CD8-positive, alpha-beta memory T cell (primary cell): ENCODE data around the gene BPIFB2. TPM values are rescaled to one million over a fixed set of nuclear protein-coding genes. Genes with fewer than 3 reads are reported as not detected.

Experiments
- CTCF ChIA-PET: fragments of 350-600 bp; sonication (Branson Sonifier 250); formaldehyde crosslinking; loops from one replicate; lab custom pipeline; 2021; ENCODE audit warnings: antibody characterized with exemption; lab: Charles Lee
- POLR2A ChIA-PET: fragments of 350-600 bp; sonication (Branson Sonifier 250); formaldehyde crosslinking; loops from one replicate; lab custom pipeline; 2021; ENCODE audit warnings: antibody characterized with exemption; lab: Charles Lee
- DNase-seq, 5 donors: peaks; one replicate each; pipeline versions ENCODE4 v3.0.0 to v3.0.0-alpha.2; 2020 to 2022; ENCODE audit warnings: mixed read lengths in 1 of 5
- H3K27ac ChIP-seq: one replicate; pipeline ENCODE4 v1.7.0; 2013; ENCODE audit warnings: low read depth, mild to moderate bottlenecking, low read length, moderate library complexity
- H3K27me3 ChIP-seq: 2 replicates; pipeline ENCODE4 v1.7.0; 2013; ENCODE audit warnings: low read length, mild to moderate bottlenecking; ENCODE audit not compliant: insufficient read depth, poor library complexity, severe bottlenecking
- H3K36me3 ChIP-seq: 2 replicates; pipeline ENCODE4 v1.7.0; 2013; ENCODE audit warnings: mild to moderate bottlenecking, low read length, moderate library complexity; ENCODE audit not compliant: insufficient read depth
- H3K4me1 ChIP-seq: 2 replicates; pipeline ENCODE4 v1.7.0; 2013; ENCODE audit warnings: mild to moderate bottlenecking, low read length, moderate library complexity; ENCODE audit not compliant: insufficient read depth
- H3K4me3 ChIP-seq: 2 replicates; pipeline ENCODE4 v1.7.0; 2013; ENCODE audit warnings: mild to moderate bottlenecking, low read length
- H3K9me3 ChIP-seq: 2 replicates; pipeline ENCODE4 v1.7.0; 2013; ENCODE audit warnings: mild to moderate bottlenecking, low read length
- H3K27ac Mint-ChIP-seq, 8 donors: one replicate each; pipeline ENCODE4 v1.8.0; 2020 to 2021; ENCODE audit warnings: mixed read lengths in 8 of 8, mild to moderate bottlenecking in 6 of 8, inconsistent platforms in 3 of 8, moderate library complexity in 3 of 8
- H3K27me3 Mint-ChIP-seq, 2 donors: one replicate each; pipeline ENCODE4 v1.8.0; 2020 to 2021; ENCODE audit warnings: mixed read lengths in 2 of 2, mild to moderate bottlenecking in 1 of 2, moderate library complexity in 1 of 2
- H3K36me3 Mint-ChIP-seq, 3 donors: one replicate each; pipeline ENCODE4 v1.8.0; 2020 to 2021; ENCODE audit warnings: mixed read lengths in 3 of 3, inconsistent platforms in 1 of 3, mild to moderate bottlenecking in 1 of 3
- H3K4me1 Mint-ChIP-seq, 3 donors: one replicate each; pipeline ENCODE4 v1.8.0; 2020 to 2021; ENCODE audit warnings: mixed read lengths in 3 of 3, inconsistent platforms in 1 of 3, mild to moderate bottlenecking in 1 of 3
- H3K4me3 Mint-ChIP-seq, 7 donors: one replicate each; pipeline ENCODE4 v1.8.0; 2020 to 2021; ENCODE audit warnings: mixed read lengths in 7 of 7, mild to moderate bottlenecking in 6 of 7, moderate library complexity in 4 of 7, inconsistent platforms in 2 of 7
- H3K9me3 Mint-ChIP-seq, 5 donors: one replicate each; pipeline ENCODE4 v1.8.0; 2020 to 2022; ENCODE audit warnings: mixed read lengths in 5 of 5, mild to moderate bottlenecking in 3 of 5, moderate library complexity in 2 of 5, inconsistent platforms in 1 of 5
- polyA plus RNA-seq: library from polyadenylated mRNA; unstranded; fragments of 300-500 nt; fragmentation: Illumina TruSeq; gene quantifications from one replicate; pipeline ENCODE4 v1.2.3, GENCODE V29; 2021
- total RNA-seq, 2 experiments: library from RNA; stranded (reverse); gene quantifications; one replicate each; pipeline ENCODE4 v1.2.3, GENCODE V29; 2021

Gene BPIFB2
- total and polyA plus RNA-seq, 3 experiments from 2014 or later = not detected

GRCh38 chr20:33022289-33022688 is 14.8 kb downstream of the BPIFB2 start:
- Mint-ChIP-seq H3K27ac (no peak overlapping the region), H3K9me3 (no peaks in the 10 kb centered on the region), H3K27me3 (no peaks in the 10 kb centered on the region), H3K4me3 (no peak overlapping the region), H3K4me1 (no peaks in the 10 kb centered on the region), H3K36me3 (no peaks in the 10 kb centered on the region)
- Histone ChIP-seq H3K4me3 (no peak overlapping the region), H3K27ac (no peak overlapping the region), H3K9me3 (no peaks in the 10 kb centered on the region), H3K36me3 (no peaks in the 10 kb centered on the region), H3K4me1 (no peaks in the 10 kb centered on the region), H3K27me3 (no peaks in the 10 kb centered on the region)
- DNase-seq = no peak
- ChIA-PET CTCF (no interaction called here), POLR2A (no interaction called here)

- H3K4me1 Mint-ChIP-seq = no peaks in the 10 kb centered on the region
- H3K9me3 Mint-ChIP-seq = no peaks in the 10 kb centered on the region
- no peaks in the 10 kb centered on the region for H3K27me3 Mint-ChIP-seq
- CTCF ChIA-PET = no interaction called here
- no peak for DNase-seq
- no peak overlapping the region for H3K27ac Mint-ChIP-seq
- POLR2A ChIA-PET = no interaction called here
- no peaks in the 10 kb centered on the region for H3K36me3 ChIP-seq
- H3K36me3 Mint-ChIP-seq = no peaks in the 10 kb centered on the region
- no peaks in the 10 kb centered on the region for H3K27me3 ChIP-seq
- H3K4me3 ChIP-seq = no peak overlapping the region
- H3K4me3 Mint-ChIP-seq = no peak overlapping the region
- H3K4me1 ChIP-seq = no peaks in the 10 kb centered on the region
- H3K9me3 ChIP-seq = no peaks in the 10 kb centered on the region
- H3K27ac ChIP-seq = no peak overlapping the region
Observed at GRCh38 chr20:33022694-33023438, 15.4 kb downstream of the BPIFB2 start.

DNA sequence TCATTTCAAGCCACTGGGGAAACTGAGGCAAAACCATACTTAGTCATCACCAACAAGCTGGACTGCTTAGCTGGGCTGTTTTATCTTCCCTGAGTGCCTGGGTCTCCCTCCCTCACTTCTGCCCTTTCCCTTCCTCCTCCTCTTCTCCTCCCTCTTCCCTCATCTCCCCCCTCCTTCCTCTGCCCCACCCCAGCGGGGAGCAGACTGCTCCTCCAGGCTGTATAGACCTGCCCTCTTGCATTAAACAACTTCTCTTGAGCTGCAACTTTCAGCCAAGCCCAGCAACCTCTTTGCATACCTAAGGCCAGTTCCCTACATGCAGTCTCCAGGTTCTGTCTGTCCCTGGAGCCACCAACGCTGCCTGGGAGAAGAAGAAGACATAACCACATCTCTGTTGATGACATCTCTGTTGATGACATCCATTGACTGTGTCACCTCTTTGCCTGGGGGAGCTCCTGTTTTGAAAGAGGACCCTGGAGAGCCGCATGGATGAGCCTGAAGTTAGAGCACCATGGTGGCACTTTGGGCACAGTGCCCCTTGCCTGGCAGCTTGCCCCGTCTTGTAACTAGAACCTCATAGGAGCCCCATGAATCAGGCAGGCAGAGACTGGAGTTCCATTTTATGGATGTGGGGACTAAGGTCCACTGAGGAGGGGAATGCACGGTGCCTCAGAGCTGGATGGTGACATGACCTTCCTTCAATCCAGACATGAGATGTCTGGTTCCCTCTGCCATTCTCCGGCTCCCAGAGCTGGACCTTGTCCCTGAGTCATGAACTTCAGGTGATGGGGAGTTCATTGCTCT is 16.1 kb downstream of the BPIFB2 start:
- H3K4me1 Mint-ChIP-seq = no peaks in the 10 kb centered on the region
- POLR2A ChIA-PET = no interaction called here
- no peak for DNase-seq

DNA sequence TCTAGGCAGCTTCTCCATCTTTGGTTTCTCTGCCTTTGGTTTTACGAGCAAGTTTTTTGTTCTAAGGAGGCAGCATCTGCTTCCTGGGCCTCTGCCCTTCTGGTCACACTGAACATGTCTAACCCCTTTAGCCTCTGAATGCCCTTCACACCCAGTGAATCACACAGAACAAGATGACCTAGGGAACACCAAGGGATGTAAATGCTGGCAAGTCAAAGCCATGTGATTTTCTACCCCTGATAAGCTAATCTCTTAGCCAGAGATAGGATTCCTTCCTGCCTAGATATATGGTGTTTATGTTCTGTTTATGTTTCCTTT is 16.7 kb downstream of the BPIFB2 start:
- CTCF ChIA-PET = no interaction called here
- H3K4me3 Mint-ChIP-seq = no peak overlapping the region

More for the DNA sequence above, 16.1 kb downstream of the BPIFB2 start:
- no peak overlapping the region for H3K27ac Mint-ChIP-seq
- no peaks in the 10 kb centered on the region for H3K36me3 Mint-ChIP-seq
- no peaks in the 10 kb centered on the region for H3K27me3 Mint-ChIP-seq
- Histone ChIP-seq H3K36me3 (no peaks in the 10 kb centered on the region), H3K27ac (no peak overlapping the region), H3K4me1 (no peaks in the 10 kb centered on the region), H3K4me3 (no peak overlapping the region), H3K27me3 (no peaks in the 10 kb centered on the region), H3K9me3 (no peaks in the 10 kb centered on the region)
- H3K4me3 Mint-ChIP-seq = no peak overlapping the region
- no peaks in the 10 kb centered on the region for H3K9me3 Mint-ChIP-seq
- CTCF ChIA-PET = no interaction called here

DNA sequence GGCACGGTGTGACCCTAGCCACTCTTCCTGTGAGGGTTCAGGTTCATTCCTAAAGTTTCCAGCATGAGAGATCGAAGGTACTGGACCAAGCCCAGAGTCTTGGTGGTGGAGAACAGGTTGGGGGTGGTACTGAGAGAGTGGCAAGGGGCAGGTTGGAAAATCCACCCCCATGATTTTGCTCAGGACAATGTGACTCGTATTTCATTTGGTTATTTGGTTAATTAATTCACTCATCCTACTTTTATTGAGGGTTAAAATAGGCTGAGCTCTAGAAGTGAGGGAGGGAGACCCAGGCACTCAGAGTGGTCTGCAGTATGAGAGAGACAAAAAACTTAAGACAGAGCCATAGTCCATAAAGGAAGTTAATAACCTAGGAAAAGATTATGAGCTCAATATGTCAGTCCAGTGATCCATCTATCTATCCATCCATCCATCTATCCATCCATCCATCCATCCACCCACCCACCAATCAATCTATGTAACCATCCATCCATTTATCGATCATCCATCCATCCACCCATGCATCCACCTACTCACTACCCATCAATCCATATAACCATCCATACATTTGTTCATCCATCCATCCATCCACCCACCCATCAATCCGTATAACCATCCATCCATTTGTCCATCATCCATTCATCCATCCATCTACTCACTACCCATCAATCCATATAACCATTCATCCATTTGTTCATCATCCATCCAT is 17.3 kb downstream of the BPIFB2 start:
- Mint-ChIP-seq H3K4me3 (no peak overlapping the region), H3K27ac (no peak overlapping the region), H3K4me1 (no peaks in the 10 kb centered on the region), H3K9me3 (no peaks in the 10 kb centered on the region), H3K27me3 (no peaks in the 10 kb centered on the region), H3K36me3 (no peaks in the 10 kb centered on the region)
- no peaks in the 10 kb centered on the region for H3K9me3 ChIP-seq
- H3K4me1 ChIP-seq = no peaks in the 10 kb centered on the region
- H3K4me3 ChIP-seq = no peak overlapping the region
- no peak for DNase-seq
- H3K36me3 ChIP-seq = no peaks in the 10 kb centered on the region
- H3K27ac ChIP-seq = no peak overlapping the region
- CTCF ChIA-PET = no interaction called here
- H3K27me3 ChIP-seq = no peaks in the 10 kb centered on the region
- POLR2A ChIA-PET = no interaction called here

More for the DNA sequence above, 16.7 kb downstream of the BPIFB2 start:
- Mint-ChIP-seq H3K27me3 (no peaks in the 10 kb centered on the region), H3K9me3 (no peaks in the 10 kb centered on the region), H3K27ac (no peak overlapping the region), H3K4me1 (no peaks in the 10 kb centered on the region), H3K36me3 (no peaks in the 10 kb centered on the region)
- H3K4me3 ChIP-seq = no peak overlapping the region
- H3K4me1 ChIP-seq = no peaks in the 10 kb centered on the region
- no peak overlapping the region for H3K27ac ChIP-seq
- POLR2A ChIA-PET = no interaction called here
- no peaks in the 10 kb centered on the region for H3K27me3 ChIP-seq
- H3K36me3 ChIP-seq = no peaks in the 10 kb centered on the region
- DNase-seq = no peak
- H3K9me3 ChIP-seq = no peaks in the 10 kb centered on the region

- H3K27me3 ChIP-seq = no peaks in the 10 kb centered on the region
- POLR2A ChIA-PET = no interaction called here
- no peaks in the 10 kb centered on the region for H3K4me1 Mint-ChIP-seq
- H3K27ac ChIP-seq = no peak overlapping the region
- H3K27me3 Mint-ChIP-seq = no peaks in the 10 kb centered on the region
- CTCF ChIA-PET = no interaction called here
- no peaks in the 10 kb centered on the region for H3K36me3 ChIP-seq
- no peaks in the 10 kb centered on the region for H3K4me1 ChIP-seq
- no peak for DNase-seq
- H3K9me3 ChIP-seq = no peaks in the 10 kb centered on the region
- H3K9me3 Mint-ChIP-seq = no peaks in the 10 kb centered on the region
- H3K27ac Mint-ChIP-seq = no peak overlapping the region
- no peak overlapping the region for H3K4me3 ChIP-seq
- H3K4me3 Mint-ChIP-seq = no peak overlapping the region
- H3K36me3 Mint-ChIP-seq = no peaks in the 10 kb centered on the region
Observed at GRCh38 chr20:33025318-33025876, 17.9 kb downstream of the BPIFB2 start.

DNA sequence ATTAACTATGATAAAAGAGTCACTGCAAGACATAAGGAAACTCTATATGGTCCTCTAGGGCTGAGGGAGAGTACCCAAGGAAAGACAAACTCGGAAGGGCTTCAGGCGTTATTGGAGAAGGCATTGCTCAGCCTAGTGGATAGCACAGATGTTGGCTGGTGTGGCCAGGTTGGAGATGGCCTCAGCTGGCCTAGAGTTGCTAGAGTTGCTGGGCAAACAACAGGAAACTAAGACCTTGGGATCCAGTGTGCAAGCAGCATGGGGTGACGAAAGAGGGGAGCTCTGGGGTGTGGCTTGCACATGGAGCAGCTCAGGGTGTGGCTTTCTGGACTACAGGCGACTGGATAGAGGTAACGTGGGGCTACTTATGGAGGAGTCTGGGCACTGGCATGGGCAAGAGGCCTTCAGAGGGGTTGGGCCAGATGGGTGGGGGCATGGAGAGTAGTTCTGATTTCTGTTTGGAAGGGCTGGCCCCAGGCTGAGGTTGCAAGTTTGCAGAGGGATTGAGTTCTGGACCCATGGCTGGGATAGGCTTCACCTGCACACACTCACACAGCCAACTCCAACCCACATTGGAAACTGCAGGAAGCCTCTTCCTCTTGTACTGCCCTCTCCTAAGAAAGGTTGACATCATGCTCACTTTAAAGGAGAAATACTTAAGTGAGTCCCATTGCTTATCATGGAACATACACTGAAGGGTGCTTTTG is 18.7 kb downstream of the BPIFB2 start:
- H3K27ac Mint-ChIP-seq = no peak overlapping the region
- POLR2A ChIA-PET = no interaction called here
- DNase-seq = no peak

More for the DNA sequence above, 18.7 kb downstream of the BPIFB2 start:
- Histone ChIP-seq H3K27me3 (no peaks in the 10 kb centered on the region), H3K4me3 (no peak overlapping the region), H3K27ac (no peak overlapping the region), H3K36me3 (no peaks in the 10 kb centered on the region), H3K4me1 (no peaks in the 10 kb centered on the region), H3K9me3 (no peaks in the 10 kb centered on the region)
- Mint-ChIP-seq H3K4me3 (no peak overlapping the region), H3K9me3 (no peaks in the 10 kb centered on the region), H3K27me3 (no peaks in the 10 kb centered on the region), H3K4me1 (no peaks in the 10 kb centered on the region), H3K36me3 (no peaks in the 10 kb centered on the region)
- CTCF ChIA-PET = no interaction called here
